Measurements from ENCODE around the gene DIP2A. TPM values are rescaled to one million over a fixed set of nuclear protein-coding genes. Genes with fewer than 3 reads are reported as not detected.
A peak's percentile ranks its signal among the peaks of the same experiment; 100 is the strongest.
"Not testable (repeated sequence)": the region's sequence is repeated elsewhere in the genome, so short reads cannot be mapped to it uniquely, and the experiment has no call there.

Gene DIP2A
- total RNA-seq, 1 donor from 2014 or later: 28.5 TPM

DNA sequence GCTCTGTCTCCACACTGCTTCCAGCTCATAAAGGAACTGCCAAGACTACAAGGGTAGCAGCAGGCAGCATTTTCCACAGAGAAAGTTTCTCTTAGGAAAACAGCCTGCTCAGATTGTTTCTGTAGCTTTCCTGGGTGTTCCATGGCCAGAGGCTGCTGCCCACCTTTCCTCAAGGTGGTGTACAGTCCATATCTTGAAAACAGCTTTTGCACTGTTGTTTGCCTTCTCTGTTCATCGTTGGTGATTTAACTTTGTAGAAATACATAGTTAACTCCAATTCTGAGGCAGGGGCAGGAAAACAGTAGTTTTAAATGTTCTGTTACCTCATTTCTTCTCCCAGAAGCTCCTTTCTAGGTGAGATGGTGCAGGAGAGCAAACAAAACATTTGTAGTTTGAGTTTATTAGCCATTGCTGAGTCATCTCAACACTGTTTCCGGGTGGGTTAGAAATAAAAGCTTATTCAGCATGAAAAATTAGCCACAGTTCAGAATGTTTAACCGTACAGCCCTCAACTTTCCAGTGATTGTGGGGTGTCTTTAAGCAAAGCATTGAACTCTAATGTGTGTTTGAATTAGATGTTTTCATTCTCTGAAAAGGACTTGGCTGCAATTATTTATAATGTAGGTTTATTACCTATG is 41.7 kb downstream of the DIP2A start:
- ATAC-seq (no peak), DNase-seq (no peak)
- intact Hi-C loops (cut with micrococcal nuclease): no loop called here

DNA sequence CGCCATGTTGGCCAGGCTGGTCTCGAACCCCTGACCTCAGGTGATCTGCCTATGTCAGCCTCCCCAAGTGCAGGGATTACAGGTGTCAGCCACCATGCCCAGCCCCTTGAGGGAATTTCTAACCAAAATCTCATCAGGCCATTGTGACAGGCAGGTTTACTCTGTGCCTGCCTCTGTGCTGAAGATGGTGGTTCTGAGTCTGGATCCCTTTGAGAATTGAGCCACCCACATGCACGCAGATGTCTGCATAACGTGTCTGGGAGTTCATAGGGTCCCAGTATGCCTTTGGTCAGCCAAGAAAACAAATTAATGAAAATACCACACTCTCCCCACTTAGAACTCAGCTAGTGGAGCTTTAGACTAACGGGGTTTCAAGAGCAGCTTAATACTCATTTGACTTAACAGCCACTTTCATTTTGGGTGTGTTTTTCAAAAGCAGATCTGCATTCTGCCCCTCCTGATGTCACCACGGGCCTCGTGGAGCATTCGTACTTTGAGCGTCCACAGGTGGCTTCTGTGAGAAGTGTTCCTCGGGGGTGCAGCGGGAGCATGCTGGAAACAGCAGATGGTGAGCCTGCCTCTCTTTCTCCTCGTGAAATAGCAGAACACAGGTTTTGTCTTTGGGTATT is 45.3 kb downstream of the DIP2A start:
- ATAC-seq: no peak
- intact Hi-C loops (cut with micrococcal nuclease): no loop called here
- DNase-seq: no peak

DNA sequence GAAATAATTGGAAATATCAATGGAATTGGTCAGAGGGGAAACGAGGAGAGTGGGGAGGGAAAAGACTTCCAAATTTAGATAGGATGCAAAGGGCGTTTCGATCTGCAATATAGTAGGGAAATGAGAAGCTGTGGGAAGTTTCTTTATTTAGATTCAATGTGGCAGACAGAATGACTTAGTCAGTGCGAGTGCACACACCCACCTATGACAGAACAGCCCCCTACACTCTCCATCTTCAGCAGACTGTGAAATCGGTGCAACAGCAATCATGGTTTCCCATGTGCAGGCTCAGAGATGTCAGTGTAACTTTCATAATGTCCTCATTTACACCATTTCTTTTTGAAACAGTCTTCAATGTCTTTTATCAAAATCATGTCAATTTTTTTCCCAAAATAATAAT is 46.0 kb downstream of the DIP2A start:
- DNase-seq: no peak
- ATAC-seq: no peak
- intact Hi-C loops (cut with micrococcal nuclease): no loop called here

DNA sequence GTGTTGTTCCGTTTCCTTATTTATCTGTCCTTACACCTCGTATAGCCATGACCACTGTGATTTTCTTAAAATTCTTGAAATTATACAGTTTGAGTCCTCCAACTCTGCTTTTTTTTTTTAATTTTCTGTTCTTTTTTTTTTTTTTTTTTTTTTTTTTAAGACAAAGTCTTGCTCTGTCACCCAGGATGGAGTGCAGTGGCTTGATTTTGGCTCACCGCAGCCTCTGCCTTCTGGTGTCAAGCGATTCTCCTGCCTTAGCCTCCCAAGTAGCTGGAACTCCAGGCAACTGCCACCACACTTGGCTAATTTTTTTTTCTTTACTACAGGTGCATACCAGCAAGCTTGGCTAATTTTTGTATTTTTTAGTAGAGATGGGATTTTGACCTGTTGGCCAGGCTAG is 48.9 kb downstream of the DIP2A start:
- DNase-seq (no peak), ATAC-seq (no peak)
- intact Hi-C loops (cut with micrococcal nuclease): no loop called here

DNA sequence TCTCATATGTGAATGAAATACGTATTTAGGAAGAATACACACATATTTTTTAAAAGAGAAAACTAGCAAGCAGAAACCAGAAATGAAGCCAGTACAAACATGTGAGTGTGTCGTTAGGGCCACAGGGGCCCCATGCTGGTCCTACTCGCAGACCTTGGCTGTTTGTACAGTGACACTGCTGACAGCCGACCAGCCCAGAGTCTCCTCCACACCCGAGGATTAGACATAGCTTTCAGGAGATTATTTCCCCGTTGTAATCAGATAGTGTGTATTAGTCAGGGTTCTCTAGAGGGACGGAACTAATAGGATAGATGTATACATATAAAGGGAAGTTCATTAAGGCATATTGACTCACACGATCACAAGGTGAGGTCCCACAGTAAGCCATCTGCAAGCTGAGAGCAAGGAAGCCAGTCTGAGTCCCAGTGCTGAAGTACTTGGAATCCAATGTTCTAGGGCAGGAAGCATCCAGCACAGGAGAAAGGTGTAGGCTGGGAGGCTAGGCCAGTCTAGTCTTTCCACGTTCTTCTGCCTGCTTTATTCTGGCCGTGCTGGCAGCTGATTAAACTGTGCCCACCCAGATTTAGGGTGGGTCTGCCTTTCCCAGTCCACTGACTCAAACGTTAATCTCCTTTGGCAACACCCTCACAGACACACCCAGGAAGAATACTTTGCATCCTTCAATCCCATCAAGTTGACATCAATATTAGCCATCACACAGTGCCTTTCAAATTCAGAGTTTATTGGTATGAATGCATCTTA is 51.2 kb downstream of the DIP2A start:
- intact Hi-C loops (cut with micrococcal nuclease): no loop called here
- DNase-seq (no peak), ATAC-seq (no peak)

DNA sequence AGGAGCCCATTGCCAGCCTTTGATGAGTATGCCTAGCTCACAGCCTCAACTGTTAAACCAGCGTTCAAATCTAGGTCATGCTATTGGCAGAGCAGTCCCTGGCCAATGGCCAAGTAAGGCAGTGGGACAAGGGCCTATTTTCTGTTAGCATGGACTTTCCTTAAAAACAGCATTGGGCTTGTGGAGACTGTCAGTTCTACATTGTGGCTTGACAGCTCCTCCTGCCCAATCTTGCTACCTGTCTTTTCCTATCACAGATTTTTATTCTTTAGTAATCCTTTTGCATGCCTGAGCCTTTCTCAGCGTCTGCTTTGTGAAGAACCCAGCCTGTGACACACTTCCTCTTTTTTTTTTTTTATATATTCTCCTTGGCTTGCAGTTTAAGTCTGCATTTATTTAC is 56.4 kb downstream of the DIP2A start:
- intact Hi-C loops (cut with micrococcal nuclease): no loop called here
- ATAC-seq: peak; percentile 78
- DNase-seq: peak; percentile 77

DNA sequence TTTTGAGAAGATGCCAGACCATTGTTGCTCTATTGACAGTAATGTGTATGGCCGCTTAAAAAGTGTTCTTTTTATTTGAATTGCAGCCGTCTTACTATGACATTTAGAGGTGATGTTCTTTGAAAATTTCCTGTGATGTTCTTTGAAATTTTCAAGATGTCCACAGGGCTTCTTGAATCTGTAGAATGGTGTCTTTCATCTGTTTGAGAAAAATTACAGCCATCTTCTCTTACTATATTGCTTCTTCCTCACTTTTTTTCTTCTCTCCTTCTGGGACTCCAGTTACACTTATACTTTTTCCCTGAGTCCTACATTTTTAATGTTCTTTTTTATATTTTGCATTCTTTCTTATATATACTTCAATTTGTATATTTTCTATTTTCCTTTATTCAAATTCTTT is 57.4 kb downstream of the DIP2A start:
- no peak for DNase-seq
- intact Hi-C loops (cut with micrococcal nuclease): no loop called here
- no peak for ATAC-seq

DNA sequence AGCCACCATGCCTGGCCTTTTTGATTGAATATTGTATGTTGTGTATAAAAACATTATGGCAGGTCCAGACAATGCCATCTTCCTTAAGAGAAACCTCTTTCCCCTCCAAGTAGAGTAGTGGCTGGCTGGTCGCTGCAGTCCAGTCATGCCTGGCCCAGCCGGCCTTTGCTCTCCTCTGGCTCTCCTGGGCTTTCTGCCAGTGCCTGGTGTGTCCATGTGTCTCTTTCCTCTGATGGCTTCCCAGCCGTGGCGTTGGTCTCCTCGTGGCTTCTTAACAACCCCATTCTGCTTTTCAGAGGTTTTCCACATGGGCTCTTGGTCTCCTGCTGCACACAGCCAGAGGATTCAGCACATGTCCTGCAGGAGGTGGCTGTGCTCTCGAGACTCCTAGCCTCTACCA is 58.7 kb downstream of the DIP2A start:
- intact Hi-C loops (cut with micrococcal nuclease): no loop called here
- peak; percentile 70 for DNase-seq
- ATAC-seq: peak; percentile 90

DNA sequence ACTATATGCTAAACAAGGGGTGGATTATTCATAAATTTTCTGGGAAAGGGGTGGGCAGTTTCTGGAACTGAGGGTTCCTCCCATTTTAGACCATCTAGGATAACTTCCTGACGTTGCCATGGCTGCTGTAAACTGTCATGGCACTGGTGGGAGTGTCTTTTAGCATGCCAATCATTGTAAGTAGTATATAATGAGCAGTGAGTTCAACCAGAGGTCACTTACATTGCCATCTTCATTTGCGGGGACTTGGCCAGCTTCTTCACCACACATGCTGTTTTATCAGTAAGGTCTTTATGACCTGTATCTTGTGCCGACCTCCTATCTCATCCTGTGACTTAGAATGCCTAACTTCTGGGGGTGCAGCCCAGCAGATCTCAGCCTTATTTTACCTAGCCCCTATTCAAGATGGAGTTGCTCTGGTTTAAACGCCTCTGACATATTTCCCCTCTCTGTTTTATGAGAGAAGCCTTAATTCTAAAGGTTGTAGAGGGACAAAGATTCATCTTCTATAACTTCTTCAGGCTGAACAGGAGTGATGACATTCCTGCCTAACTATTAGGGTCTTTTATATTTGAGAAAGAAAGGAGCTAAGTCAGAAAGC is 60.4 kb downstream of the DIP2A start:
- DNase-seq (no peak), ATAC-seq (no peak)
- intact Hi-C loops (cut with micrococcal nuclease): no loop called here

DNA sequence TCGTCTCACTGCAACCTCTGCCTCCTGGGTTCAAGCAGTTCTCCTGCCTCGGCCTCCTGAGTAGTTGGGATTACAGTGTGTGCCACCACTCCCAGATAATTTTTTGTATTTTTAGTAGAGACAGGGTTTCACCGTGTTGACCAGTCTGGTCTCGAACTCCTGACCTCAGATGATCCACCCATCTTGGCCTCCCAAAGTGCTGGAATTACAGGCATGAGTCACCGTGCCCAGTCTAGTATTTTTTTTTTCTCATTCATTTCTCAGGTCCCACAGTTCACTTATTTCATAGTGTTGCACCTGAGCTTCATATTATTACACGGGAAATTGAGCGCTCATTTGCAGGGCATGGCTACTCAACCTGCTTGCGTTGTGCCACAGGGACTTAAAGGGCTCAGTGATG is 68.7 kb downstream of the DIP2A start:
- intact Hi-C loops (cut with micrococcal nuclease); ATAC-seq; DNase-seq: not testable (repeated sequence)

DNA sequence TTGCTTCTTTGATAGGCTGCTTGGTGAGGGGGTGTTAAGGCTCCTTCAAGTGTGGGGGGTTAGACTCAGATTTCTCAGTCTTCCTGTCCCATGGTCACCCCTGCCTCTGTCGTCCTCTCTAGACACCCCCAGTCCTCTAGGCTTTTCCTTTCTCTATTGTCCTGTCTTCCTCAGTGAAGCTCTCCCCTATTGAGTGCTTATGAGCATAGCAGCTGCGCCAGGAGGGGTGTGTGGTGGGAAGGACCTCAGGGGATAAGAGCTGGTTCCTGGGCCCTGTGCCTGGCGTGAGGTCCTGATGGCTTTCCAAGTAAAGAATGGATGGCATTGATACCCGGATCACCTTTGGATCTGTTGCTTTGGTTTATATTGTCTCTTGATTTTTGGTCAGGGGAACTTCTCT is 69.1 kb downstream of the DIP2A start:
- DNase-seq: no peak
- intact Hi-C loops (cut with micrococcal nuclease): no loop called here
- ATAC-seq: no peak

DNA sequence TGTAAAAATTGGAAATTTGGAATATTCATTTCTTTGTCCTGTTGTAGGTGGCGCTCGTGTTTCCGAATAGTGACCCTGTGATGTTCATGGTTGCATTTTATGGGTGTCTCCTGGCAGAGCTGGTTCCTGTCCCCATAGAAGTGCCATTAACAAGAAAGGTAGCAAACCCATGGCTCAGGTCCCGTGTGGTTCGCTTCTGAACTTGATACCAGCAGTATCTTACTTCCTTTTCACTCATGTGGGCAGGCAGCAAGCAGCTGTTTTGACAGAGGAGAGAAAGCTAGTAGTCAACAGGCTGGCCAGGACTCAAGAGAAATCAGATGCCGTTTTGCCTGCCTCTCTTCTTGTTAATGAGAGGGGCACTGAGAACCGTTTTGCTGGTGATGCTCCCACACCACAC is 73.4 kb downstream of the DIP2A start:
- intact Hi-C loops (cut with micrococcal nuclease): no loop called here
- ATAC-seq (no peak), DNase-seq (no peak)

DNA sequence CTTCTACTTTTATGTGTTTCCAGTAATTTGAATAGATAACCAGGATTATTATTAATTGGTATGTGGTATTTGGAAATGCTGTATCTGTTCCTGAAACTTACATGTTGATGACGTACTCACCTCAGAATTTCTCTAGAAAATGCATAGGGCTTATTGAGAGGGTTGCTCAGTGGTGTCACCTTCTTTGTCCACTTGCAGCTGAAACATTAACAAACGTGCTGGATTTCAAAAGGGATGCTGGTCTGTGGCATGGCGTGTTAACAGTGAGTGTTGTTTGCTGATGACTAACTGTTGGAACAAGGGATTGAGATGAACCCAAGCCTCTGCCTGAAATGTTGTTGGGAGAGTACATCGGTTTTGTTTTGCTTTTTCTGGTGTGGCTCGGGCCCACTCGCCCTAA is 78.3 kb downstream of the DIP2A start:
- DNase-seq: no peak
- no peak for ATAC-seq
- intact Hi-C loops (cut with micrococcal nuclease): no loop called here

DNA sequence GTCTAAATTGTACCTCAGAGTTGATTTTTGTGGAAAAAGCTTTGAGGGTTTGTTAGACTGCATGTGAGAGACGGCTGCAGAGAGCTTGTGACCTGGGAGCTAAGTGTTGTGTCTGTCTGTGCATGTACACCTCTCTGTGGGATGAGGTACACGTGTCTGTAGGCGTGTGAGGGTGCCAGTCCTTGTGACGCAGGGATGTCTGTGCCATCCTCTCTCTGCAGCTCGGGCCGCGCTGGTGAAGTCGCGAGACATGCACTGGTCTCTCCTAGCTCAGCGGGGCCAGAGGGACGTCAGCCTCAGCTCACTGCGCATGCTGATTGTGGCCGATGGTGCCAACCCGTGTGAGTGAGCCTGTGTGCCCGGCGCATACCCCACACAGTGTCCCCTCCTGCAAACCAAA is 79.6 kb downstream of the DIP2A start:
- ATAC-seq: no peak
- intact Hi-C loops (cut with micrococcal nuclease): no loop called here

DNA sequence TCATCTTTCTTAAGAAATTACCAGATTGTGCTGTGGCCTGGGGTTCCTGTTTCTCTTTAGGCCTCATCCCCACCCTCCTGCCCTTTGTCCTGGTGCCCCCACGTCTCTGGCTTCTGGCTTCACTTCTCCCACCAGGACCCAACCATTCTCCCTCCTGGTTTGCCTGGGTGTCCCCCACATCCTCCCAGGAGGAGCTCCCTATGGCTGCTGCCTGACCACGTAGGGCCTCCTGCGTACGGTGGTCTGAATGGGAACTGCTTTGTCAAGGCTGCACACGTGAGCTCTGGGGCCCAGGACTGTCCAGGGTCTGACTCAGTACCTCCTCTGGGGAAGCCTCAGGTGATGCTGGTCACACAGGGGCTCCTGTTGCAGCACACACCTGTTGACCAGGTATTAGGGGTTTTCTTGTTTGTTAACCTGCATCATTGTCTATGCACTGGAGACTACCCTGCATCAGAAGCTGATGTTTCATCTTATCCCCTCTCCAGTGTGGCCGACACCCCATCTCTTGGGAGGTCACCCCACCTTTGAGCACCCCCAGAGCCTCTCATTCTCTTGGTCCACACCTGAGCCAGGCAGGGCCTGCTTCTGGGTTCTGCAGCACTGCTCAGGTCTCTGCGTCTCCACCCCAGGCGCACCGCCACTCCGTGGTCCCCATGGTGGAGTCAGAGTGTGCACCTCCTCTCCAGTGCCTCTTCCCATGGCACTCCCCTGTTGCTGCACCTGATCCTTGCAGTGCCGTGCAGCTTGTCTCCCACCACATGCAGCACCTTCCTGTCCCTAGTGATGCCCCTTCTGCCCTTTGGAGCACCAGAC is 80.4 kb downstream of the DIP2A start:
- intact Hi-C loops (cut with micrococcal nuclease): no loop called here
- DNase-seq (no peak), ATAC-seq (no peak)

More for the DNA sequence above, 79.6 kb downstream of the DIP2A start:
- no peak for DNase-seq

DNA sequence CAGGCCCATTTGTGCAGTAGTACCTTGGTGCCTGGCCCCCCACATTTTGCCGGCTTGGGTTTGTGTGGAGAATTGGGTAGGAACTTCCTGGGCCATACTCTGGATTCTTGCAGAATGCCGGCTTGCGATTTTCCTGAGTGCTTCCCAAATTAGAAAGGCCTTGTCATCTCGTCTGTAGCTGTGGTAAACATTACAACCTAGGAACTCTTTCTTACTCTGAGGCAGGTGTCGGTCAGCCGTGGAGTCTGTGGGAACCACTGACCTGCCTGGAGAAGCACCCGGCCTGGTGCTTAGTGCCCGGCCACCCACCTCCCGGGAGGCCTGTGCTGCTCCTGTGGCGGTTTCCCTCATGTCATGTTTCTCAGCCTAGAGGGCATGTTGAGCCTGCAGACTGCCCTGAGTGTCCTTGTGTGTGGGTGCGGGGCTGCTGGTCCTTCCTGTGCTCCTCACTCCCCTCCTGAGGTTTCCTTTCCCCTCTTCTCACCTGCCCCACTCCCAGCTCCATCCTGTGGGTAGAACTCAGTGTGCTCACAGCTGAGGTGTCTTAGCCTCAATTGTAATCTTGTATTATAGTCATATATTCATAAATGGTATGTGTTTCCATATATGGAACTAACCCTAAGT is 81.5 kb downstream of the DIP2A start:
- DNase-seq (no peak), ATAC-seq (peak; percentile 69)

DNA sequence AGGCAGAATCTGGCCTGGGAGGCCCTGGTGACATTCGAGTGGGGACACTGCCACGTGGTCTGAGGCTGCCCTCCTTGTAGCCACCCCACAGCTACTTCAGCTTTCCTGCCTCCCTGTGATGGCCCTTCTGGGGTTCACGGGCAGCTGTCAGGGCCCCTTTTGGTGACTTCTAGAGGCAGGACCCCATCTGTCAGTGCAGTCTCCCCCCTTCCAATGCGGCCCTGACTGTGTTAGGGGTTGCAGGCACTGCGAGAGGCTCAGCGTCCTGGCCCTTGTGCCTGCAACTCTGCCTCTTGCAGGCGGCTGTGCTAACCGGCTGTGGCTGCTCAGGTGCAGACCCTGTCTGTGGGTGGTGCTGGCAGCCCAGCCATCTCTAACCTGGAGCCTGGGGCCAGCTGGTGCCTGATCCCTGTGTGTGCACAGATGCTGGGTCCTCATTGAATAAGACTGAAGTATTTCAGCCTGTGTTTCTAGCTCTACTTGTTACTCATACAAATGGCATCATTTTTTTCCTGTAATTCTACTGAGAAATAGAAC is 84.0 kb downstream of the DIP2A start:
- DNase-seq: no peak
- intact Hi-C loops (cut with micrococcal nuclease): no loop called here
- ATAC-seq: no peak

More for the DNA sequence above, 81.5 kb downstream of the DIP2A start:
- intact Hi-C loops (cut with micrococcal nuclease): no loop called here

DNA sequence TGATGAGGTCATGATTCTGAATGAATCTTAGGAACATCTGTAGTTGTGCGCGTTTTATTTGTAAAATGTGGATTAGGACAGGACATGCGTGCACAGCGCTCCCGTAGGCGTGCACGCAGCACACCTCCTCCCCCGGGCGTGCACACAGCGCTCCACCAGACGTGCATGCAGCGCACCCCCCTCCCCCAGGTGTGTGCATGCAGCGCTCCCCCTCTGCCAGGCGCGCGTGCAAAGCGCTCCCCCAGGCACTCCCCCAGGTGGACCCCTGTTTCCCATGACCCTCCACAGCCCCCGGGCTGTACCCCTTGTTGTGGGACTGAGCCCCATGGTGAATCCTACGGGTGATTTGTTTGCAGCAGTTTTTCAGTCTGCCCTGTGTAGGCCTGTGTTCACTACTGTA is 84.6 kb downstream of the DIP2A start:
- intact Hi-C loops (cut with micrococcal nuclease): no loop called here
- DNase-seq (no peak), ATAC-seq (no peak)

DNA sequence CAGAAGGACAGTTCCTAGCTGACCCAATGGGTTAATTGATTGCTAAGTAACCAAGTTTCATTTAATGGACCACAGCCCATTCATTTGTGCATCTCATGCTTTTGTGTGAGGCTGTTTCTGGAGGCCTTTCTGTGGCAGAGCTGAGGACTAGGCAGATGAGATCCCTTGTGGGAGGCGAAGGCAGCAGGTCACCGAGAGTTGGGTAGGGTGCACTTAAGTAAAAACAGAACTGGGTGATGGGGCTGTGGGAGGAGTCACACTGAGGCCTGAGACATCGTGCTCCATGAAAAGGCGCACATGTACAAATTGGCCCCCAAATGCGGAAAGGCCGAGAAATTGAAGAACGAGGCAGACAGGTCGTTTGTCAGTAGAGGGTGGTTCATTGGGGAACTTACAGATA is 85.3 kb downstream of the DIP2A start:
- DNase-seq (no peak), ATAC-seq (no peak)
- intact Hi-C loops (cut with micrococcal nuclease): no loop called here

Measured in left ventricle myocardium superior (tissue), 1 donor.